K562 (cell line): ENCODE results near the gene NBEA. TPM values are rescaled to one million over a fixed set of nuclear protein-coding genes. Genes with fewer than 3 reads are reported as not detected.

Experiments
- ATAC-seq: fragments of 200-7000 bp; cut with Tn5 transposase; 3 replicates; pipeline ENCODE4 v1.9.1; 2020; ENCODE audit warnings: moderate library complexity
- BruUV-seq: library from RNA; stranded (reverse); fragments of 400-500 nt; replicated peaks from 2 replicates; lab custom pipeline; 2021; lab: Mats Ljungman, UMichigan
- CTCF ChIA-PET: fragments of 300-600 bp; formaldehyde crosslinking; extraction: SDS; loops from one replicate; lab custom pipeline; 2021; ENCODE audit warnings: low intra/inter-chr PET ratio; lab: Yijun Ruan, JAX
- POLR2A ChIA-PET: fragments of 300-600, 350-650 bp; sonication (Branson Sonifier 250); formaldehyde crosslinking; extraction: SDS; loops from one replicate; lab custom pipeline; 2021; ENCODE audit warnings: antibody characterized with exemption, inconsistent platforms; lab: Yijun Ruan, JAX
- DNase-seq, 4 experiments: peaks; one replicate each; pipeline versions ENCODE4 v3.0.0 to v3.0.0-alpha.2; 2011 to 2018; ENCODE audit warnings: low spot score in 3 of 4, mixed read lengths in 3 of 4; ENCODE audit errors: extremely low read depth in 1 of 4
- FAIRE-seq: peaks from 2 replicates; lab custom pipeline; 2011; peaks lifted over from hg19 to GRCh38; lab: Jason Lieb, UNC
- H2AFZ ChIP-seq: 2 replicates; pipeline ENCODE4 v1.6.0; 2011; ENCODE audit warnings: low read depth, low read length, control low read depth, inconsistent platforms
- H3K27ac ChIP-seq: fragments of 200-600 bp; 3 replicates; pipeline ENCODE4 v1.8.0; 2011; ENCODE audit warnings: low read depth, mild to moderate bottlenecking, control low read depth, inconsistent platforms, low read length, moderate library complexity, mixed read lengths; ENCODE audit errors: extremely low read depth
- H3K27me3 ChIP-seq, 2 experiments: fragments of 300-600 bp in 1 of 2; 2 replicates in 1 of 2; 3 replicates in 1 of 2; pipeline versions ENCODE4 v1.6.0 to v1.8.0; 2011; ENCODE audit warnings: inconsistent platforms in 2 of 2, low read length in 2 of 2, mild to moderate bottlenecking in 1 of 2, mixed read lengths in 1 of 2, moderate library complexity in 1 of 2; ENCODE audit not compliant: control insufficient read depth in 2 of 2, insufficient read depth in 2 of 2
- H3K36me3 ChIP-seq: fragments of 300-600 bp; 3 replicates; pipeline ENCODE4 v1.8.0; 2011; ENCODE audit warnings: mild to moderate bottlenecking, low read length, inconsistent platforms; ENCODE audit not compliant: control insufficient read depth, insufficient read depth
- H3K4me1 ChIP-seq, 2 experiments: fragments of 200-600 bp in 1 of 2; replicated peaks in 1 of 2; 2 replicates in 1 of 2; 3 replicates in 1 of 2; pipeline versions ENCODE4 v1.5.1 to v1.8.0; 2011; ENCODE audit warnings: inconsistent platforms in 2 of 2, low read length in 2 of 2, mild to moderate bottlenecking in 1 of 2, mixed read lengths in 1 of 2, moderate library complexity in 1 of 2; ENCODE audit not compliant: control insufficient read depth in 2 of 2, insufficient read depth in 2 of 2
- H3K4me2 ChIP-seq: 2 replicates; pipeline ENCODE4 v1.6.1; 2011; ENCODE audit warnings: low read length, control low read depth, inconsistent platforms, mixed read lengths; ENCODE audit not compliant: insufficient read depth
- H3K4me3 ChIP-seq: fragments of 200-600 bp; sonication (generic), shearing (Covaris generic); 2 replicates; pipeline ENCODE4 v1.5.1; 2016; ENCODE audit warnings: control low read depth, inconsistent platforms
- H3K79me2 ChIP-seq: fragments of 200-600 bp; 3 replicates; pipeline ENCODE4 v1.8.0; 2011; ENCODE audit warnings: low read length, inconsistent platforms; ENCODE audit not compliant: control insufficient read depth, insufficient read depth
- H3K9ac ChIP-seq, 2 experiments: 2 replicates each; pipeline versions ENCODE4 v1.6.0 to v1.6.1; 2011; ENCODE audit warnings: low read depth in 2 of 2, low read length in 2 of 2, control low read depth in 1 of 2, inconsistent platforms in 1 of 2, mild to moderate bottlenecking in 1 of 2, mixed read lengths in 1 of 2; ENCODE audit not compliant: insufficient read depth in 1 of 2
- H3K9me1 ChIP-seq: one replicate; pipeline ENCODE4 v1.6.0; 2011; ENCODE audit warnings: inconsistent platforms, mild to moderate bottlenecking, low read length, moderate library complexity; ENCODE audit not compliant: control insufficient read depth, insufficient read depth
- H3K9me3 ChIP-seq: replicated peaks from 2 replicates; pipeline ENCODE4 v1.5.1; 2011; ENCODE audit warnings: low read depth, low read length, inconsistent platforms; ENCODE audit not compliant: control insufficient read depth, insufficient read depth
- H4K20me1 ChIP-seq: replicated peaks from 2 replicates; pipeline ENCODE4 v1.6.1; 2011; ENCODE audit warnings: low read length, inconsistent platforms, mixed read lengths; ENCODE audit not compliant: control insufficient read depth, insufficient read depth
- CHD4 ChIP-seq: fragments of 200-600 bp; sonication (generic); IDR thresholded peaks from 3 replicates; pipeline ENCODE4 v1.6.1; 2012; ENCODE audit warnings: low read depth, mild to moderate bottlenecking, mixed read lengths, low read length, inconsistent platforms; ENCODE audit not compliant: insufficient read depth, insufficient replicate concordance, poor library complexity, severe bottlenecking
- HDAC6 ChIP-seq: IDR thresholded peaks from 2 replicates; pipeline ENCODE4 v1.6.1; 2012; ENCODE audit warnings: low read depth, mild to moderate bottlenecking, control low read depth, inconsistent platforms, low read length, moderate library complexity
- HNRNPLL ChIP-seq: fragments of 200-400 bp; formaldehyde crosslinking; IDR thresholded peaks from 2 replicates; pipeline ENCODE4 v1.6.1; 2017; ENCODE audit warnings: low read length, low read depth, mild to moderate bottlenecking; ENCODE audit not compliant: poor library complexity, severe bottlenecking
- KAT7 ChIP-seq: sonication (generic); formaldehyde crosslinking; IDR thresholded peaks from 2 replicates; pipeline ENCODE4 v1.8.0; 2022; ENCODE audit warnings: missing genetic modification reagents, mild to moderate bottlenecking, borderline replicate concordance
- RFX7 ChIP-seq: fragments of 250-450 bp; sonication (Bioruptor Pico); IDR thresholded peaks from 2 replicates; pipeline ENCODE4 v1.5.1; 2021; ENCODE audit warnings: mild to moderate bottlenecking
- TAL1 ChIP-seq: fragments of 450-650 bp; IDR thresholded peaks from 2 replicates; pipeline ENCODE4 v1.6.1; 2016; ENCODE audit warnings: mild to moderate bottlenecking
- TEAD1 ChIP-seq, 2 experiments: fragments of 450-650 bp in 1 of 2; sonication (generic) in 1 of 2; formaldehyde crosslinking; IDR thresholded peaks; 2 replicates each; pipeline versions ENCODE4 v1.4.0 to v1.8.0; 2020 to 2022; ENCODE audit warnings: mild to moderate bottlenecking in 2 of 2, missing genetic modification reagents in 1 of 2
- TRIM24 ChIP-seq, 2 experiments: fragments of 450-650 bp; IDR thresholded peaks; 2 replicates each; pipeline ENCODE4 v1.6.1; 2016
- ZNF408 ChIP-seq: fragments of 250-450 bp; sonication (Bioruptor Pico); IDR thresholded peaks from 2 replicates; pipeline ENCODE4 v1.4.0; 2020; ENCODE audit warnings: low read depth, mild to moderate bottlenecking, moderate library complexity
- WGBS: fragments of 100-300 bp; shearing (Covaris generic); methylation state at CpG from one replicate; pipeline ENCODE4 v1.1.6; 2016; ENCODE audit warnings: low coverage, mixed read lengths; ENCODE audit not compliant: insufficient coverage; ENCODE audit errors: missing lambda C conversion rate; 5-methylcytosine and 5-hydroxymethylcytosine counted together
- in situ Hi-C: fragments of 300-500 bp; cut with MboI; formaldehyde crosslinking; loops from 4 replicates; pipeline ENCODE4 v1.15.0; 2018; ENCODE audit warnings: inconsistent platforms, mixed read lengths
- intact Hi-C: fragments of 100-400 bp; cut with micrococcal nuclease; formaldehyde crosslinking; loops from 2 replicates; pipeline ENCODE4 v1.14.2; 2022
- polyA plus RNA-seq, 8 experiments: library from polyadenylated mRNA; depleted of rRNA in 4 of 8; stranded (reverse) in 5 of 8; unstranded in 3 of 8; fragments of >200 nt; fragmentation: Nextera tagmentation in 2 of 8; fragmentation: Illumina TruSeq in 1 of 8; extraction: Ambion mirVana in 2 of 8; extraction: Trizol in 1 of 8; gene quantifications; 2 replicates each; pipeline versions ENCODE4 v1.2.1 to v1.2.3, GENCODE V29; 2011 to 2014; ENCODE audit warnings: inconsistent platforms in 1 of 8, missing spikeins in 1 of 8
- total RNA-seq, 7 experiments: library from RNA; depleted of rRNA in 6 of 7; stranded (reverse); fragments of >200 nt in 6 of 7; fragmentation: Illumina TruSeq in 2 of 7; extraction: Trizol in 2 of 7; gene quantifications; 2 replicates each; pipeline versions ENCODE4 v1.2.1 to v1.2.3, GENCODE V29; 2011 to 2021; ENCODE audit warnings: low replicate concordance in 1 of 7
- TF ChIP-seq, protein P1 (sequence below): fragments of 450-650 bp; IDR thresholded peaks from one replicate; pipeline ENCODE4 v1.6.1; 2018; ENCODE audit warnings: mild to moderate bottlenecking, moderate library complexity; ENCODE audit not compliant: partially characterized antibody
- TF ChIP-seq, protein P2 (sequence below), 2 experiments: fragments of 150-350 bp in 1 of 2; IDR thresholded peaks; 2 replicates each; pipeline ENCODE4 v1.6.1; 2012 to 2016; ENCODE audit warnings: low read depth in 2 of 2, low read length in 2 of 2, mild to moderate bottlenecking in 1 of 2, moderate library complexity in 1 of 2

Gene NBEA
- total and polyA plus RNA-seq, 9 of the 15 experiments (the other 6 are each of a cell fraction or from before 2014, with no cell fraction given): 0.03 to 0.94 (median 0.05) TPM; not detected in 2

DNA sequence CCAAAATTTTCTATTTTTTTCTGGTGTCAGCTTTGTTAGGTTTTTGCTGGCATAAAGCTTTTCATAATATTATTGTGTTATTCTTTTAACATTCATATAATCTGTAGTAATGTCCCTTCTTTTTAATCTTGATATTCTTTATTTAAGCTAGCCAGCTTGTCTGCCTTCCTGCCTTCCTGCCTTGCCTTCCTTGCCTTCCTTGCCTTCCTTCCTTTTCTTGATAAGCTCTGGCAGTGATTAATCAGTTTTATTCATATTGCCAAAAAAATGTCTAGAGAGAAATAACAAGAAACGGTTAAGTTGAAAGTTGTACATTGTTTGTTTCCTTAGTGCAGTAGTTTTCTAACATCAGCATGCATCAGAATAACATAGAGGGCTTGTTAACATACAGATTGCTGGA lies 277.0 kb downstream of the NBEA start:
- no peak overlapping the region for H3K9ac ChIP-seq
- no peaks in the 10 kb centered on the region for H3K36me3 ChIP-seq
- no peak overlapping the region for H3K4me3 ChIP-seq
- H3K79me2 ChIP-seq: no peaks in the 10 kb centered on the region
- WGBS: 0% methylated on average over 1 of the region's 1 CpG
- no peaks in the 10 kb centered on the region for H3K9me3 ChIP-seq
- TF ChIP-seq RFX7 (CRISPR knock-in tag) (no peak), KAT7 (no peak), TRIM24 (IDR thresholded peaks at IDR 0.05) (no peak), HNRNPLL (no peak), ZNF408 (CRISPR knock-in tag) (no peak), TAL1 (no peak), HDAC6 (no peak), CHD4 (no peak), TEAD1 (CRISPR knock-in tag; IDR thresholded peaks at IDR 0.05) (no peak)
- TF ChIP-seq, protein P1, sequence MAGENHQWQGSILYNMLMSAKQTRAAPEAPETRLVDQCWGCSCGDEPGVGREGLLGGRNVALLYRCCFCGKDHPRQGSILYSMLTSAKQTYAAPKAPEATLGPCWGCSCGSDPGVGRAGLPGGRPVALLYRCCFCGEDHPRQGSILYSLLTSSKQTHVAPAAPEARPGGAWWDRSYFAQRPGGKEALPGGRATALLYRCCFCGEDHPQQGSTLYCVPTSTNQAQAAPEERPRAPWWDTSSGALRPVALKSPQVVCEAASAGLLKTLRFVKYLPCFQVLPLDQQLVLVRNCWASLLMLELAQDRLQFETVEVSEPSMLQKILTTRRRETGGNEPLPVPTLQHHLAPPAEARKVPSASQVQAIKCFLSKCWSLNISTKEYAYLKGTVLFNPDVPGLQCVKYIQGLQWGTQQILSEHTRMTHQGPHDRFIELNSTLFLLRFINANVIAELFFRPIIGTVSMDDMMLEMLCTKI: no peak
- TF ChIP-seq, protein P2, sequence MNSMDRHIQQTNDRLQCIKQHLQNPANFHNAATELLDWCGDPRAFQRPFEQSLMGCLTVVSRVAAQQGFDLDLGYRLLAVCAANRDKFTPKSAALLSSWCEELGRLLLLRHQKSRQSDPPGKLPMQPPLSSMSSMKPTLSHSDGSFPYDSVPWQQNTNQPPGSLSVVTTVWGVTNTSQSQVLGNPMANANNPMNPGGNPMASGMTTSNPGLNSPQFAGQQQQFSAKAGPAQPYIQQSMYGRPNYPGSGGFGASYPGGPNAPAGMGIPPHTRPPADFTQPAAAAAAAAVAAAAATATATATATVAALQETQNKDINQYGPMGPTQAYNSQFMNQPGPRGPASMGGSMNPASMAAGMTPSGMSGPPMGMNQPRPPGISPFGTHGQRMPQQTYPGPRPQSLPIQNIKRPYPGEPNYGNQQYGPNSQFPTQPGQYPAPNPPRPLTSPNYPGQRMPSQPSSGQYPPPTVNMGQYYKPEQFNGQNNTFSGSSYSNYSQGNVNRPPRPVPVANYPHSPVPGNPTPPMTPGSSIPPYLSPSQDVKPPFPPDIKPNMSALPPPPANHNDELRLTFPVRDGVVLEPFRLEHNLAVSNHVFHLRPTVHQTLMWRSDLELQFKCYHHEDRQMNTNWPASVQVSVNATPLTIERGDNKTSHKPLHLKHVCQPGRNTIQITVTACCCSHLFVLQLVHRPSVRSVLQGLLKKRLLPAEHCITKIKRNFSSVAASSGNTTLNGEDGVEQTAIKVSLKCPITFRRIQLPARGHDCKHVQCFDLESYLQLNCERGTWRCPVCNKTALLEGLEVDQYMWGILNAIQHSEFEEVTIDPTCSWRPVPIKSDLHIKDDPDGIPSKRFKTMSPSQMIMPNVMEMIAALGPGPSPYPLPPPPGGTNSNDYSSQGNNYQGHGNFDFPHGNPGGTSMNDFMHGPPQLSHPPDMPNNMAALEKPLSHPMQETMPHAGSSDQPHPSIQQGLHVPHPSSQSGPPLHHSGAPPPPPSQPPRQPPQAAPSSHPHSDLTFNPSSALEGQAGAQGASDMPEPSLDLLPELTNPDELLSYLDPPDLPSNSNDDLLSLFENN (IDR thresholded peaks at IDR 0.05; ENCODE audit: low read depth in 2 of 2, low read length in 2 of 2): no peak
- H2AFZ ChIP-seq: no peak overlapping the region
- POLR2A ChIA-PET: no interaction called here
- in situ Hi-C loops: no loop called here
- CTCF ChIA-PET: no interaction called here
- H3K4me1 ChIP-seq: no peaks in the 10 kb centered on the region
- FAIRE-seq (no peak), DNase-seq (no peak), ATAC-seq (no peak)
- H3K27me3 ChIP-seq: no peaks in the 10 kb centered on the region
- H3K4me2 ChIP-seq: no peak overlapping the region
- no TSS peak for BruUV-seq
- H4K20me1 ChIP-seq: no peaks in the 10 kb centered on the region
- H3K9me1 ChIP-seq: no peaks in the 10 kb centered on the region
- intact Hi-C loops: no loop called here
- no peak overlapping the region for H3K27ac ChIP-seq
